K562 (cell line): ENCODE results near the gene HOXB5. TPM values are rescaled to one million over a fixed set of nuclear protein-coding genes. Genes with fewer than 3 reads are reported as not detected.

Experiments used
- E2F1 ChIP-seq: sonication (generic); formaldehyde crosslinking; IDR thresholded peaks from 2 replicates; pipeline ENCODE4 v1.8.1; 2023; ENCODE audit warnings: mild to moderate bottlenecking, missing genetic modification reagents, moderate library complexity
- HBP1 ChIP-seq: fragments of 450-650 bp; formaldehyde crosslinking; IDR thresholded peaks from 2 replicates; pipeline ENCODE4 v1.4.0; 2022; ENCODE audit warnings: missing genetic modification characterization
- IFI16 ChIP-seq: fragments of 250-450 bp; sonication (Bioruptor Pico); IDR thresholded peaks from 2 replicates; pipeline ENCODE4 v2.1.2; 2022; ENCODE audit warnings: mild to moderate bottlenecking, inconsistent platforms
- JUNB ChIP-seq: fragments of 450-650 bp; formaldehyde crosslinking; conservative IDR thresholded peaks from 2 replicates; pipeline ENCODE4 v1.4.0; 2020; ENCODE audit warnings: mild to moderate bottlenecking
- KAT7 ChIP-seq: sonication (generic); formaldehyde crosslinking; IDR thresholded peaks from 2 replicates; pipeline ENCODE4 v1.8.0; 2022; ENCODE audit warnings: missing genetic modification reagents, mild to moderate bottlenecking, borderline replicate concordance
- KAT8 ChIP-seq: fragments of 450-650 bp; IDR thresholded peaks from 2 replicates; pipeline ENCODE4 v1.6.1; 2016; ENCODE audit warnings: low read depth, mild to moderate bottlenecking
- MCM5 ChIP-seq: fragments of 450-650 bp; IDR thresholded peaks from 2 replicates; pipeline ENCODE4 v1.6.1; 2016; ENCODE audit warnings: low read depth
- NR1H2 ChIP-seq: sonication (generic); formaldehyde crosslinking; IDR thresholded peaks from 2 replicates; pipeline ENCODE4 v1.4.0; 2020; ENCODE audit warnings: mild to moderate bottlenecking, missing genetic modification reagents
- SNIP1 ChIP-seq: fragments of 450-650 bp; IDR thresholded peaks from 2 replicates; pipeline ENCODE4 v1.7.1; 2017; ENCODE audit warnings: low read depth, mild to moderate bottlenecking
- ZNF518B ChIP-seq: fragments of 250-450 bp; sonication (Bioruptor Pico); IDR thresholded peaks from 2 replicates; pipeline ENCODE4 v1.5.0; 2021; ENCODE audit warnings: mild to moderate bottlenecking, moderate library complexity
- ZNF644 ChIP-seq: fragments of 200-800 bp; sonication (Bioruptor generic); IDR thresholded peaks from 2 replicates; pipeline ENCODE4 v1.6.1; 2016; ENCODE audit warnings: low read depth, missing genetic modification characterization, missing compliant biosample characterization
- polyA plus RNA-seq, 8 experiments: library from polyadenylated mRNA; depleted of rRNA in 4 of 8; stranded (reverse) in 5 of 8; unstranded in 3 of 8; fragments of >200 nt; fragmentation: Nextera tagmentation in 2 of 8; fragmentation: Illumina TruSeq in 1 of 8; extraction: Ambion mirVana in 2 of 8; extraction: Trizol in 1 of 8; gene quantifications; 2 replicates each; pipeline versions ENCODE4 v1.2.1 to v1.2.3, GENCODE V29; 2011 to 2014; ENCODE audit warnings: inconsistent platforms in 1 of 8, missing spikeins in 1 of 8
- total RNA-seq, 7 experiments: library from RNA; depleted of rRNA in 6 of 7; stranded (reverse); fragments of >200 nt in 6 of 7; fragmentation: Illumina TruSeq in 2 of 7; extraction: Trizol in 2 of 7; gene quantifications; 2 replicates each; pipeline versions ENCODE4 v1.2.1 to v1.2.3, GENCODE V29; 2011 to 2021; ENCODE audit warnings: low replicate concordance in 1 of 7

The HOXB5 gene
- total and polyA plus RNA-seq, 9 of the 15 experiments (the other 6 are each of a cell fraction or from before 2014, with no cell fraction given), result 0.24 to 2.7 (median 0.65) TPM

GRCh38 chr17:48584223-48584741 is 9.3 kb downstream of the HOXB5 start (continued):
- TF ChIP-seq HBP1 (CRISPR knock-in tag), result no peak
- TF ChIP-seq KAT7 (CRISPR knock-in tag), result 0 out of 2 replicates have a peak, but pooled peaks have one; percentile 40
- no peak for TF ChIP-seq SNIP1
- TF ChIP-seq KAT8, result no peak
- no peak for TF ChIP-seq MCM5
- TF ChIP-seq ZNF644, result no peak
- TF ChIP-seq IFI16 (CRISPR knock-in tag), result no peak
- no peak for TF ChIP-seq ZNF518B (CRISPR knock-in tag)
- TF ChIP-seq NR1H2 (CRISPR knock-in tag), result no peak
- no peak for TF ChIP-seq JUNB
- TF ChIP-seq E2F1, result no peak
